M059J (cell line): ENCODE measurements around the gene MS4A13. TPM values are rescaled to one million over a fixed set of nuclear protein-coding genes. Genes with fewer than 3 reads are reported as not detected.
"Not testable (repeated sequence)": the region's sequence is repeated elsewhere in the genome, so short reads cannot be mapped to it uniquely, and the experiment has no call there.

Source experiments
- DNase-seq: peaks from one replicate; pipeline ENCODE4 v3.0.0-alpha.2; 2012; ENCODE audit warnings: low read depth
- total RNA-seq: library from RNA; depleted of rRNA; stranded (reverse); fragments of >200 nt; shearing (Covaris generic); gene quantifications from 2 replicates; pipeline ENCODE4 v1.2.3, GENCODE V29; 2014; rRNA removed

The MS4A13 gene
- total RNA-seq, 1 experiment from 2014 or later: not detected

- DNase-seq: no peak
Observed at GRCh38 chr11:60530454-60531100, 15.4 kb downstream of the MS4A13 start.

DNA sequence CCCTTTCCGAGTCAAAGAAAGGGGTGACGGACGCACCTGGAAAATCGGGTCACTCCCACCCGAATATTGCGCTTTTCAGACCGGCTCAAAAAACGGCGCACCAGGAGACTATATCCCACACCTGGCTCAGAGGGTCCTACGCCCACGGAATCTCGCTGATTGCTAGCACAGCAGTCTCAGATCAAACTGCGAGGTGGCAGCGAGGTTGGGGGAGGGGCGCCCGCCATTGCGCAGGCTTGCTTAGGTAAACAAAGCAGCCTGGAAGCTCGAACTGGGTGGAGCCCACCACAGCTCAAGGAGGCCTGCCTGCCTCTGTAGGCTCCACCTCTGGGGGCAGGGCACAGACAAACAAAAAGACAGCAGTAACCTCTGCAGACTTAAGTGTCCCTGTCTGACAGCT lies 17.2 kb downstream of the MS4A13 start:
- not testable (repeated sequence) for DNase-seq

DNA sequence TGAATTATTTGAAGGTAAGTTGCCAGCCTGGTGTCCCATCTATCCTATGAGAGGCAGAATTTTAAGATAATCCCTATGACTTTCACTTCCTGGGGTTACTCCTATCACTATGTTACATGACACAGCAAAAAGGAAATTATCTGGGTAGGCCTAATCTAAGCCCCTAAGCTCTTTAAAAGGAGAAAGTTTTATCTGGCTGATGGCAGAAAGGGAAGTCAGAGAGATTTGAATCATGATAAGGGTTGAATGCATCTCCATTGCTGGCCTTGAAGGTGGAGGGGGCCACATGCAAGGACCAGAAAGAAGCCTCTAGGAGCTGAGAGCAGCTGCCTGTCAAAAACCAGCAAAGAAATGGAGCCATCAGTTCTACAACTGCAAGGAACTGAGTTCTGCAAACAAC lies 23.4 kb downstream of the MS4A13 start:
- not testable (repeated sequence) for DNase-seq

DNA sequence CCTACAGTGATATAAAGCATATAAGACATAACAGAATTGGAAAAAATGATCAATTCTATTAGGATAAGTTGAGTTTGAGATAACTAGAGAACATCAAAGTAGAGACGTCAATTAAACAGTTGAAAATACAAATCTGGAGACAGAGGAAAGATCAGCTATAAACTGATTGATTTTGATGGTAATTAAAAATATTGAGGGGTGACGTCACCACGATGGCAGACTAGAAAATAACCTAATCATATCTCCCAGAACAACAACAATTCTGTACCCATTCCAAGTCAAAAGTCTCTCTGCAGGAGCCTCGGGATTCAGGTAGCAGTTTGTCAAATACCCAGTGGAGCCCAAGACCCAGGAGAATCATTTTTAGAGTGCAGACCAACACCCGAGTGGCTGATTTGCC lies 28.9 kb downstream of the MS4A13 start:
- no peak for DNase-seq

- no peak for DNase-seq
Observed at GRCh38 chr11:60561254-60561653, 46.1 kb downstream of the MS4A13 start.

- DNase-seq: no peak
Observed at GRCh38 chr11:60563553-60564235, 48.5 kb downstream of the MS4A13 start.

DNA sequence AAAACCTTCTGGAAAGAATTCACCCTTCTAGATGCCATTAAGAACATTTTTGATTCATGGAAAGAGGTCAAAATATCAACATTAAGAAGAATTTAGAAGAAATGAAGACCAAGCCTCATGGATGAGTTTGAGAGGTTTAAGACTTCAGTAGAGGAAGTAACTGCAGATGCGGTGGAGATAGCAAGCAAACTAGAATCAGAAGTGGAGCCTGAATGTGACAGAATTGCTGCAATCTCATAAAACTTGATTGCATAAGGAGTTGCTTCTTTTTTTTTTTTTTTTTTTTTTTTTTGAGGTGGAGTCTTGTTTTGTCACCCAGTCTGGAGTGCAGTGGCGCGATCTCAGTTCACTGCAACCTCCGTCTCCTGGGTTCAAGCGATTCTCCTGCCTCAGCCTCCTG lies 51.6 kb downstream of the MS4A13 start:
- DNase-seq: no peak

- DNase-seq: no peak
Observed at GRCh38 chr11:60570970-60571369, 55.8 kb downstream of the MS4A13 start.

- DNase-seq: no peak
Observed at GRCh38 chr11:60589611-60590010, 74.4 kb downstream of the MS4A13 start.

Other genes starting within 250 kb of the MS4A13 start
- 33.0 and 50.9 TPM in 2 replicates for gene MS4A4A, start 234.7 kb upstream of the MS4A13 start, total RNA-seq
- 25.8 and 38.5 TPM in 2 replicates for gene MS4A6E, start 188.1 kb upstream of the MS4A13 start, total RNA-seq
- not detected in 2 replicates for gene MS4A7, start 136.9 kb upstream of the MS4A13 start, total RNA-seq
- gene MS4A14, start 118.9 kb upstream of the MS4A13 start, total RNA-seq: not detected in 2 replicates
- not detected in 2 replicates for gene MS4A5, start 85.8 kb upstream of the MS4A13 start, total RNA-seq
- gene MS4A1, start 59.5 kb upstream of the MS4A13 start, total RNA-seq: not detected in 2 replicates
- gene MS4A12, start 22.6 kb upstream of the MS4A13 start, total RNA-seq: 0.27 TPM in 1 of 2 replicates, not detected in the other
- not detected in 2 replicates for gene MS4A8, start 184.2 kb downstream of the MS4A13 start, total RNA-seq
- not detected in 2 replicates for gene MS4A18, start 209.3 kb downstream of the MS4A13 start, total RNA-seq
- gene MS4A15, start 241.5 kb downstream of the MS4A13 start, total RNA-seq: not detected in 2 replicates